Activated CD8-positive, alpha-beta T cell treated with anti-CD3 and anti-CD28 coated beads for 36 hours (primary cell): ENCODE results near the gene NAA25. TPM values are rescaled to one million over a fixed set of nuclear protein-coding genes. Genes with fewer than 3 reads are reported as not detected.

Source experiments
- ATAC-seq: fragments of 200-7000 bp; cut with Tn5 transposase; one replicate; pipeline ENCODE4 v1.10.0; 2021; ENCODE audit warnings: mild to moderate bottlenecking, moderate library complexity
- CTCF ChIA-PET: fragments of 350-600 bp; sonication (Branson Sonifier 250); formaldehyde crosslinking; loops from one replicate; lab custom pipeline; 2021; ENCODE audit warnings: antibody characterized with exemption; lab: Charles Lee
- POLR2A ChIA-PET: fragments of 350-600 bp; sonication (Branson Sonifier 250); formaldehyde crosslinking; loops from one replicate; lab custom pipeline; 2021; ENCODE audit warnings: antibody characterized with exemption; lab: Charles Lee
- DNase-seq: peaks from one replicate; pipeline ENCODE4 v3.0.0-alpha.2; 2020
- H3K27ac Mint-ChIP-seq: one replicate; pipeline ENCODE4 v1.8.0; 2021; ENCODE audit warnings: mild to moderate bottlenecking, mixed read lengths
- H3K27me3 Mint-ChIP-seq: one replicate; pipeline ENCODE4 v1.8.0; 2021; ENCODE audit warnings: mixed read lengths
- H3K36me3 Mint-ChIP-seq: one replicate; pipeline ENCODE4 v1.8.0; 2021; ENCODE audit warnings: low read depth, mixed read lengths
- H3K4me1 Mint-ChIP-seq: one replicate; pipeline ENCODE4 v1.8.0; 2021; ENCODE audit warnings: low read depth, mixed read lengths
- H3K4me3 Mint-ChIP-seq: one replicate; pipeline ENCODE4 v1.8.0; 2021; ENCODE audit warnings: mild to moderate bottlenecking, moderate library complexity, mixed read lengths
- H3K9me3 Mint-ChIP-seq: one replicate; pipeline ENCODE4 v1.8.0; 2021; ENCODE audit warnings: mixed read lengths
- intact Hi-C: fragments of 100-400 bp; cut with micrococcal nuclease; formaldehyde crosslinking; loops from one replicate; pipeline ENCODE4 v1.10.0; 2022
- total RNA-seq, 2 experiments: library from RNA; stranded (reverse); gene quantifications; one replicate each; pipeline ENCODE4 v1.2.3, GENCODE V29; 2021
- TF ChIP-seq, protein P1 (sequence below): fragments of 200-600 bp; IDR thresholded peaks from one replicate; pipeline ENCODE4 v1.8.0; 2022; ENCODE audit warnings: antibody characterized with exemption, mild to moderate bottlenecking

The NAA25 gene
- total RNA-seq, result 10 to 100 TPM; 46.0 to 48.3 TPM

DNA sequence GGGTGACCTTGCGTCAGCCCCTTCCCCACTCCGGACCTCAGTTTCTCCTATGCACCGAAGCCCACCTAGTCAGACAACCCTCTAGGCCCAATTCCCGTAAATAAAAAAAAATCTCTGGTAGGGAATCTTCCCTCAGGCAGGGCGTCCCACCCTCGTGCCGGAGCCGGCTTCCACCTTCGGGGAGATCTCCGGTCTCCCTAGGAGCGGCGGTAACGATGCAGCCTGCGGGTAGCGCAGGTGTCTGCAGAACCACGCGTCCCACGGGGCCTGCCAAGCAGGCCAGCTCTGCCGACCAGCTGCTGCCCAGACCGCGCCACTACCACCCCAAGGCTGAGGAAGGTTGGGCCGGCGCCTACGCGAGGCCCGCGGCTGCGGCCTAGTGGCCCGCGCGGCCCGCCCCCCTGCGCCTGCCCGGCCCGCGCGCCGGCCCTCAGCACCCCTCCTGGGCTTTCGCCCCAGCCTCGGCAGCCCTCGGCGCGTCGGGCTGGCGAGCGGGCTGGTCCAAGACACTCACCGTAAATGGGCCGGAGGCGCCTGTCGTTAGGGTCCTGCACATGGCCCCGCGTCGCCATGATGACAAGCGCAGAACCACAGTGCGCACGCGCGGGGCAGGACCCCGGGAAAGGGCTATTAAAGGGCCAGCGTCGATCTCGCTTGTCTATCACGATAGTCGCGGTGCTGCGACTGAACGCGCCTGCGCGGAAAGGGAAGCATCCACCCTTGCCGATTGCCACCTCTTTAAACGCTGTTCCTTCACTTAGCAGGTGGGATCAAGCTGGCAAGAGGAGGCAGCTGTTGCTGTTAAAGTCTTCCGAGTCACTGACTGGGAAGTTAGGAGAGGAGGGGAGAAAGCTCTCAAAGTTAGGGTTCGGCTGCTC lies at the start of gene NAA25:
Gene NAA25, minus strand, starts transcription at position 582 of the 878 bp plus-strand sequence. Its CDS starts 10 bp downstream, at position 572.
- DNase-seq, result peak; percentile 93
- TF ChIP-seq, protein P1, sequence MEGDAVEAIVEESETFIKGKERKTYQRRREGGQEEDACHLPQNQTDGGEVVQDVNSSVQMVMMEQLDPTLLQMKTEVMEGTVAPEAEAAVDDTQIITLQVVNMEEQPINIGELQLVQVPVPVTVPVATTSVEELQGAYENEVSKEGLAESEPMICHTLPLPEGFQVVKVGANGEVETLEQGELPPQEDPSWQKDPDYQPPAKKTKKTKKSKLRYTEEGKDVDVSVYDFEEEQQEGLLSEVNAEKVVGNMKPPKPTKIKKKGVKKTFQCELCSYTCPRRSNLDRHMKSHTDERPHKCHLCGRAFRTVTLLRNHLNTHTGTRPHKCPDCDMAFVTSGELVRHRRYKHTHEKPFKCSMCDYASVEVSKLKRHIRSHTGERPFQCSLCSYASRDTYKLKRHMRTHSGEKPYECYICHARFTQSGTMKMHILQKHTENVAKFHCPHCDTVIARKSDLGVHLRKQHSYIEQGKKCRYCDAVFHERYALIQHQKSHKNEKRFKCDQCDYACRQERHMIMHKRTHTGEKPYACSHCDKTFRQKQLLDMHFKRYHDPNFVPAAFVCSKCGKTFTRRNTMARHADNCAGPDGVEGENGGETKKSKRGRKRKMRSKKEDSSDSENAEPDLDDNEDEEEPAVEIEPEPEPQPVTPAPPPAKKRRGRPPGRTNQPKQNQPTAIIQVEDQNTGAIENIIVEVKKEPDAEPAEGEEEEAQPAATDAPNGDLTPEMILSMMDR, result no peak
- H3K4me1 Mint-ChIP-seq, result peaks cover 52% of the 10 kb centered on the region
- peaks cover 30% of the 10 kb centered on the region for H3K36me3 Mint-ChIP-seq
- no peaks in the 10 kb centered on the region for H3K9me3 Mint-ChIP-seq
- ChIA-PET CTCF (interaction anchor here (0.8 to 2.7 kb wide), 6 partner anchors 11 to 61 kb away, joined by 3 to 15 read pairs (median 5); partner anchors contain the start of gene TRAFD1), POLR2A (interaction anchor here (0.6 to 6.0 kb wide), 18 partner anchors 8 to 436 kb away, joined by 3 to 117 read pairs (median 4); partner anchors contain the start of genes ERP29, TMEM116 and TRAFD1)
- peak within 1 kb of the TSS; percentile 91 for H3K4me3 Mint-ChIP-seq
- intact Hi-C loops, result no loop called here
- no peaks in the 10 kb centered on the region for H3K27me3 Mint-ChIP-seq
- H3K27ac Mint-ChIP-seq, result peak within 1 kb of the TSS; percentile 99
- ATAC-seq, result peak; percentile 79

DNA sequence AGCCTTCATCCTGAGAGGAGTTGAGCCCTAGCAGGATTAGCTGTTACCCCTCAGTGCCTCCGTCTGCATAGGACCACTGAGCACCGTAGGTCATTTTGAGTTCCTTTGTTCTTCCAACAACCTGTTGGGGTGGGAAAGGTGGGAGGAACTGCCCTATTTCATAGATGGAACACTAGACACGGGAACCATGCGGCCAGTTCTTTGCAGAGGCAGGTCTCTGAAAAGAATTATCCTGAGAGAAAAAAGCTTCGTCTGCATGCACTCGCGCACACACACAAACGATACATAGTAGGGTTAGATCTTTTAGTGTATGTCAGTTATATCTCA lies 45.3 kb upstream of the NAA25 start:
- ChIA-PET CTCF (no interaction called here), POLR2A (interaction anchor here (0.6 kb wide), 1 partner anchor 18 kb away, joined by 3 read pairs; no protein-coding TSS in a partner anchor)
- TF ChIP-seq, protein P1, result no peak
- H3K27ac Mint-ChIP-seq, result no peak overlapping the region
- H3K4me3 Mint-ChIP-seq, result no peak overlapping the region
- ATAC-seq (no peak), DNase-seq (no peak)
- peaks cover 12% of the 10 kb centered on the region for H3K4me1 Mint-ChIP-seq
- intact Hi-C loops, result no loop called here
- no peaks in the 10 kb centered on the region for H3K27me3 Mint-ChIP-seq
- peaks cover 32% of the 10 kb centered on the region for H3K9me3 Mint-ChIP-seq
- peaks cover 77% of the 10 kb centered on the region for H3K36me3 Mint-ChIP-seq

DNA sequence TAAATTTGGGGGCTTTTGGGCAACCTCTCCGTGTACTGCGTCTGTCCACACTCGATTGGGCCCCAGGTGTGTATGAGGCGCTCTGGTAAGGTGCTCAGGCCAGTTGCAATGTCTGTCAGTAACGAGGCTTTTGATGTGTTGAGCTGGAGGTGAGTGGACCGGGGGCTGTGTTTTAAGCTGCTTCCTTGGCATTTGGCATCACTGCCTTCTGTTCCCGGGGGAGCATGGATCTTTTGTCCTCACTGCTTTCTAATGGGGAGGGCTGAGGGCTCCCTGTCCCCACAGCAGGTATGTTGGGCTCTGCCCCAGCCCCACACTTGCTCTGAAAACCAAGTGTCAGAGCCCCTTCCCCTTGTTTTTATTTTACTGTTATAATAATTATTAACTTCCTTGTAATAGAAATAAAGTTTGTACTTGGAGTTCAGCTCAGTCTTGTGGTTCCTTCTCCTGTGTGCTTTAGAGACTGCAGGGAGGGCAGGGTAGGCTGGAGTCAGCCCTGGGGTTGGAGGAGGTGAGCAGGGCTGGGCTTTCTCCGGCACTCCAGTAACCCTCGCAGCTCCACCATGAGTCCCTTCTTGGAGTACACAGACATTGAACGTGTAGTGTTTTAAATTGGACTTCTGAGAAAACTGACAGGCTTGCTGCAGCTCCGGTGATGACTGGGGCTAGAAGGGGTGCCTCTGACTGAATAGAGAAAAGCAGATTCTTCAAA lies 44.8 kb upstream of the NAA25 start:
- Mint-ChIP-seq H3K27ac (no peak overlapping the region), H3K9me3 (peaks cover 28% of the 10 kb centered on the region), H3K4me1 (peaks cover 6% of the 10 kb centered on the region), H3K4me3 (no peak overlapping the region), H3K27me3 (no peaks in the 10 kb centered on the region), H3K36me3 (peaks cover 77% of the 10 kb centered on the region)
- ChIA-PET POLR2A (interaction anchor here (0.6 to 1.4 kb wide), 3 partner anchors 8 to 46 kb away, joined by 3 read pairs; no protein-coding TSS in a partner anchor), CTCF (no interaction called here)
- DNase-seq (no peak), ATAC-seq (no peak)
- TF ChIP-seq, protein P1, result no peak
- intact Hi-C loops, result no loop called here

DNA sequence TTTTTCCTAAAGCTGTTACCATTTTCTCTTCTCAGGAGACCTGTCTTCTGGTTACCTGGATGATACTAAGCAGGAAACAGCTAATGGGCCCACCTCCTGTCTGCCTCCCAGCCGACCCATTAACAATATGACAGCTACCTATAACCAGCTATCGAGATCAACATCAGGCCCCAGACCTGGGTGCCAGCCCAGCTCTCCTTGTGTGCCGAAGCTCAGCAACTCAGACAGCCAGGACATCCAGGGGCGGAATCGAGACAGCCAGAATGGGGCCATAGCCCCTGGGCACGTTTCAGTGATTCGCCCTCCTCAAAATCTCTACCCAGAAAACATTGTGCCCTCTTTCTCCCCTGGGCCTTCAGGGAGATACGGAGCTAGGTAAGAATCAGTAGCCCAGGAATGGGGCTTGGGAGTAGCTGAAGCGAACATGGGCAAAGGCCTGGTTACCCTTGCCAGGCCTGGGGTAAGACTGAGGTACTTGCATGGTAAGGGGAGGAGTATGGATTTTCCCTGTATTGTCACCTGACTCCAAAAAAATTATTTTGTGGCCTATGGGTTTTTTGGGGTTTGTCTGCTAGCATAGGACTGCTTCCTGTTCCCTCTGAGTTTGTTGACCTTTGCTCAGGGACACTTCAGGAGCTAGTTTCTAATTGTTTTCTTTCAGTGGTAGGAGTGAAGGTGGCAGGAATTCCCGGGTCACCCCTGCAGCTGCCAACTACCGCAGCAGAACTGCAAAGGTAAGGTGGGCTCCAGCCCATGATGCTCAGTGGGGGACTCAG lies 43.4 kb upstream of the NAA25 start:
- no peak for ATAC-seq
- Mint-ChIP-seq H3K9me3 (peaks cover 16% of the 10 kb centered on the region), H3K4me3 (no peak overlapping the region), H3K27ac (peak overlapping the region; percentile 50), H3K4me1 (no peaks in the 10 kb centered on the region), H3K27me3 (no peaks in the 10 kb centered on the region), H3K36me3 (peaks cover 68% of the 10 kb centered on the region)
- intact Hi-C loops, result no loop called here
- CTCF ChIA-PET, result interaction anchor here (1.0 kb wide), 1 partner anchor 12 kb away, joined by 3 read pairs; no protein-coding TSS in a partner anchor
- TF ChIP-seq, protein P1, result no peak
- DNase-seq, result no peak
- POLR2A ChIA-PET, result interaction anchor here (0.5 to 1.4 kb wide), 5 partner anchors 11 to 124 kb away, joined by 3 to 5 read pairs (median 4); partner anchors contain the start of gene TRAFD1
